ENCODE data around the gene ADCY5.

The ADCY5 gene

GRCh38 chr3:123442908-123443307, 6.0 kb downstream of the ADCY5 start:
- TF ChIP-seq BHLHE40 (IDR thresholded peaks at IDR 0.05; ENCODE audit: borderline replicate concordance) (no peak), ARNT (IDR thresholded peaks at IDR 0.05) (no peak), SUZ12 (IDR thresholded peaks at IDR 0.05) (no peak), FOXK2 (IDR thresholded peaks at IDR 0.05) (no peak), HDGF (IDR thresholded peaks at IDR 0.05; ENCODE audit: borderline replicate concordance) (no peak), L3MBTL2 (conservative IDR thresholded peaks at IDR 0.05) (no peak), FOXA1 (IDR thresholded peaks at IDR 0.05) (no peak), ELF4 (IDR thresholded peaks at IDR 0.05) (no peak), FOXM1 (IDR thresholded peaks at IDR 0.05; ENCODE audit: borderline replicate concordance) (no peak), SP1 (IDR thresholded peaks at IDR 0.05) (no peak), TARDBP (IDR thresholded peaks at IDR 0.05) (no peak), ZNF384 (IDR thresholded peaks at IDR 0.05) (no peak), CTBP1 (IDR thresholded peaks at IDR 0.05; ENCODE audit: borderline replicate concordance) (no peak), LEF1 (IDR thresholded peaks at IDR 0.05; ENCODE audit: borderline replicate concordance) (no peak), NFRKB (IDR thresholded peaks at IDR 0.05) (no peak), PKNOX1 (IDR thresholded peaks at IDR 0.05) (no peak)

DNA sequence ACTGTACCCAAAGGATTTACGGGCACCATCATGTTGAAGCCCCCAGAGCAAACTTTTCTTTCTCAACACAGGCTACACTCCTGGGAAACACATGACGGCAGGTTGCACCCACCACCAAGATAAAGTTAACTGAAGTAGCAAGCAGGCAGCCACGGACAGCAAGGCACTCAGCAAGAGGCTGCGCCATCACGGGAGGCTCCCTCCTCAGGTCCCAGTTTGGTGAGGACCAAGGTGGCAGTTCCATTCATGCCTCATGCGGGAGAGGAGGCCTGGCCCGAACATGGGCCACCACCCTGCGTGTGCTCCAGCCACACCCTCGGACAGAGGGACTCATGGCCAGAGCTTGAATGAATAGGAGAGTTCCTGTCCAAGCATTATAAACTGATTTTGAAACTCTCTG, 6.8 kb downstream of the ADCY5 start:
- CTCF ChIA-PET: interaction anchor here (0.6 kb wide), 1 partner anchor 29 kb away, joined by 6 read pairs; no protein-coding TSS in a partner anchor
- POLR2A ChIA-PET: no interaction called here
- TF ChIP-seq ZNF384 (IDR thresholded peaks at IDR 0.05) (no peak), PKNOX1 (IDR thresholded peaks at IDR 0.05) (no peak), BHLHE40 (IDR thresholded peaks at IDR 0.05; ENCODE audit: borderline replicate concordance) (no peak), LEF1 (IDR thresholded peaks at IDR 0.05; ENCODE audit: borderline replicate concordance) (no peak), FOXK2 (IDR thresholded peaks at IDR 0.05) (no peak), TARDBP (IDR thresholded peaks at IDR 0.05) (no peak), SP1 (IDR thresholded peaks at IDR 0.05) (no peak), NFRKB (IDR thresholded peaks at IDR 0.05) (no peak)
- DNase-seq (ENCODE audit: extremely low spot score): no peak

More at GRCh38 chr3:123442908-123443307, 6.0 kb downstream of the ADCY5 start:
- no peak for DNase-seq (ENCODE audit: extremely low spot score)
- ChIA-PET CTCF (no interaction called here), POLR2A (no interaction called here)

- no peak for DNase-seq (ENCODE audit: extremely low spot score)
- CTCF ChIA-PET: no interaction called here
Observed at GRCh38 chr3:123439806-123440580, 8.9 kb downstream of the ADCY5 start.

DNA sequence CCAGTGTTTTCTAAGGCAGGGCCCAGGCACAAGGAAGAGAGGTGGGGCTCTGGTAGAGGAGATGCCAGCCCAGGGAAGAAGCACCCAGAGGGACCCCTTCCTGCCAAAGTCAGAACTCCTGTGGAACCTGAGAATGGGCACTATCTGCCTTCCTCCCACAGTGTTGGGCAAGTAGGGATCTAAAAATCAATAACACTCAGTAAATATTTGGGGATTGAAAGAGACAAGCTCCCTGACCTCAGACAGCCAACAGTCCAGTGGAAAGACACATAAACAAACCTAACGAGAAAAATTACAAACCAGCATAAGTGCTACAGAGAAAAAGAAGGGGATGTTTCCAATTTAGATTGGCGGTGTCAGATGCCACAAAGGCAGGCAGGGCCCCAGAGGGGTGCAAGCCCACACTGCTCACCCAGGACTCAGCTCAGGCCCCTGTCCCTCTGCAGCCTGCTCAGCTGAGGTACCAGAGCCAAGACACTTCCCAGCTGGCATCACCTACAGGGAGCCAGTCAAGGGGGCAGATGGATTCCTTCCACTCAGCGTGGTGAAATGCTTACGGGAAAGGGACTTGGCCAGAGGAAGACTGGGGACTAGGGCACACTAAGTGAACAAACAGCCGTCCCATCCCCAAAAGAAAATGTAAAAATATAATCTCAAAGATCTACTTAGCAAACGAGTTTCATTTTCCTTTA, 15.9 kb downstream of the ADCY5 start:
- POLR2A ChIA-PET: no interaction called here
- CTCF ChIA-PET: interaction anchor here (0.5 kb wide), 1 partner anchor 98 kb away, joined by 3 read pairs; no protein-coding TSS in a partner anchor
- no peak for TF ChIP-seq BHLHE40 (IDR thresholded peaks at IDR 0.05; ENCODE audit: borderline replicate concordance)
- TF ChIP-seq CTBP1 (IDR thresholded peaks at IDR 0.05; ENCODE audit: borderline replicate concordance): no peak
- no peak for TF ChIP-seq ELF4 (IDR thresholded peaks at IDR 0.05)
- no peak for TF ChIP-seq SUZ12 (IDR thresholded peaks at IDR 0.05)
- TF ChIP-seq FOXM1 (IDR thresholded peaks at IDR 0.05; ENCODE audit: borderline replicate concordance): no peak
- TF ChIP-seq ZNF384 (IDR thresholded peaks at IDR 0.05): no peak
- no peak for TF ChIP-seq ARNT (IDR thresholded peaks at IDR 0.05)
- TF ChIP-seq NFRKB (IDR thresholded peaks at IDR 0.05): no peak
- TF ChIP-seq SP1 (IDR thresholded peaks at IDR 0.05): no peak
- no peak for TF ChIP-seq FOXA1 (IDR thresholded peaks at IDR 0.05)
- DNase-seq (ENCODE audit: extremely low spot score): no peak

More at GRCh38 chr3:123439806-123440580, 8.9 kb downstream of the ADCY5 start:
- POLR2A ChIA-PET: no interaction called here
- TF ChIP-seq SUZ12 (IDR thresholded peaks at IDR 0.05) (no peak), CTBP1 (IDR thresholded peaks at IDR 0.05; ENCODE audit: borderline replicate concordance) (no peak), NFRKB (IDR thresholded peaks at IDR 0.05) (no peak), LEF1 (IDR thresholded peaks at IDR 0.05; ENCODE audit: borderline replicate concordance) (no peak), ARNT (IDR thresholded peaks at IDR 0.05) (no peak), ZNF384 (IDR thresholded peaks at IDR 0.05) (no peak), TARDBP (IDR thresholded peaks at IDR 0.05) (no peak)

GRCh38 chr3:123431658-123432324, 17.1 kb downstream of the ADCY5 start:
- CTCF ChIA-PET: no interaction called here
- TF ChIP-seq PKNOX1 (IDR thresholded peaks at IDR 0.05): peak; percentile 94
- TF ChIP-seq CTBP1 (IDR thresholded peaks at IDR 0.05; ENCODE audit: borderline replicate concordance): peak; percentile 75; the same call in 1 of the 2 replicates
- TF ChIP-seq FOXA1 (IDR thresholded peaks at IDR 0.05): no peak
- TF ChIP-seq LEF1 (IDR thresholded peaks at IDR 0.05; ENCODE audit: borderline replicate concordance): no peak
- DNase-seq (ENCODE audit: extremely low spot score): peak; percentile 57
- POLR2A ChIA-PET: no interaction called here

Measured in HEK293T (cell line).